ENCODE results near the gene PRRG3.

DNA sequence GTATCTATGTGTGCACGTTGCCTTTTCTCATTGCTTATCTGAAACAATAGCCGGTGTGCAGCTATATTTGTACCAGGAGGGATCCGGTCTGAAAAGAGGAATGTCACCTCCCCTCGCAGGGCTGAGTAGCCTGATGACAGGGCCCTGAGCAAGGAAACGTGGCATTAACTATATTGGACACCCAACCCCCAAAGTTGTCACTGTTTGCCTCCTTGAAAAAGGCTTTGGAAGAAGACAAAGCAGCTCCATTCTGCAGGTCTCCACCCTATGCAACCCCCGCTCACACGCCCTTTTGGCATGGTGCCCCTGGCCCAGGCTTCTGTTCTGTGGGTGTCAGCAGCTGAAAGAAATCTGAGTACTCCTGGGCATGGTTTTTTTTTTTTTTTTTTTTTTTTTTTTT is 8.2 kb downstream of the PRRG3 start:
- no peak for TF ChIP-seq FOXK1 (CRISPR knock-in tag; IDR thresholded peaks at IDR 0.05)
- TF ChIP-seq, protein P1, sequence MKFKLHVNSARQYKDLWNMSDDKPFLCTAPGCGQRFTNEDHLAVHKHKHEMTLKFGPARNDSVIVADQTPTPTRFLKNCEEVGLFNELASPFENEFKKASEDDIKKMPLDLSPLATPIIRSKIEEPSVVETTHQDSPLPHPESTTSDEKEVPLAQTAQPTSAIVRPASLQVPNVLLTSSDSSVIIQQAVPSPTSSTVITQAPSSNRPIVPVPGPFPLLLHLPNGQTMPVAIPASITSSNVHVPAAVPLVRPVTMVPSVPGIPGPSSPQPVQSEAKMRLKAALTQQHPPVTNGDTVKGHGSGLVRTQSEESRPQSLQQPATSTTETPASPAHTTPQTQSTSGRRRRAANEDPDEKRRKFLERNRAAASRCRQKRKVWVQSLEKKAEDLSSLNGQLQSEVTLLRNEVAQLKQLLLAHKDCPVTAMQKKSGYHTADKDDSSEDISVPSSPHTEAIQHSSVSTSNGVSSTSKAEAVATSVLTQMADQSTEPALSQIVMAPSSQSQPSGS (CRISPR knock-in tag; IDR thresholded peaks at IDR 0.05; ENCODE audit: borderline replicate concordance, low read depth), result no peak
- TF ChIP-seq CREM (CRISPR knock-in tag; IDR thresholded peaks at IDR 0.05), result no peak
- TF ChIP-seq CBFB (CRISPR knock-in tag; IDR thresholded peaks at IDR 0.05; ENCODE audit: low read depth), result no peak
- TF ChIP-seq, protein P2, sequence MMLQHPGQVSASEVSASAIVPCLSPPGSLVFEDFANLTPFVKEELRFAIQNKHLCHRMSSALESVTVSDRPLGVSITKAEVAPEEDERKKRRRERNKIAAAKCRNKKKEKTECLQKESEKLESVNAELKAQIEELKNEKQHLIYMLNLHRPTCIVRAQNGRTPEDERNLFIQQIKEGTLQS (CRISPR knock-in tag; conservative IDR thresholded peaks at IDR 0.05), result no peak
- no peak for TF ChIP-seq ZNF138 (CRISPR knock-in tag; conservative IDR thresholded peaks at IDR 0.05)
- no peak for TF ChIP-seq ZNF121 (CRISPR knock-in tag; IDR thresholded peaks at IDR 0.05)
- TF ChIP-seq, protein P3, sequence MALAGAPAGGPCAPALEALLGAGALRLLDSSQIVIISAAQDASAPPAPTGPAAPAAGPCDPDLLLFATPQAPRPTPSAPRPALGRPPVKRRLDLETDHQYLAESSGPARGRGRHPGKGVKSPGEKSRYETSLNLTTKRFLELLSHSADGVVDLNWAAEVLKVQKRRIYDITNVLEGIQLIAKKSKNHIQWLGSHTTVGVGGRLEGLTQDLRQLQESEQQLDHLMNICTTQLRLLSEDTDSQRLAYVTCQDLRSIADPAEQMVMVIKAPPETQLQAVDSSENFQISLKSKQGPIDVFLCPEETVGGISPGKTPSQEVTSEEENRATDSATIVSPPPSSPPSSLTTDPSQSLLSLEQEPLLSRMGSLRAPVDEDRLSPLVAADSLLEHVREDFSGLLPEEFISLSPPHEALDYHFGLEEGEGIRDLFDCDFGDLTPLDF (CRISPR knock-in tag; IDR thresholded peaks at IDR 0.05), result no peak

Measured in WTC11 (cell line).